Memory B cell (primary cell): Measurements from ENCODE around the gene IGFN1.

Source experiments
- ATAC-seq: fragments of 150-1000 bp; cut with Tn5 transposase; 2 replicates; pipeline ENCODE4 v1.10.0; 2021; ENCODE audit warnings: low read depth, mild to moderate bottlenecking, moderate library complexity
- DNase-seq, 2 donors: peaks; one replicate each; pipeline ENCODE4 v3.0.0; 2022; ENCODE audit warnings: low spot score in 2 of 2
- H3K27ac Mint-ChIP-seq: one replicate; pipeline ENCODE4 v1.8.0; 2022; ENCODE audit warnings: mild to moderate bottlenecking, moderate library complexity, mixed read lengths
- H3K27me3 Mint-ChIP-seq: one replicate; pipeline ENCODE4 v1.8.0; 2022; ENCODE audit warnings: mixed read lengths
- H3K36me3 Mint-ChIP-seq: one replicate; pipeline ENCODE4 v1.8.0; 2022; ENCODE audit warnings: mild to moderate bottlenecking, mixed read lengths
- H3K4me1 Mint-ChIP-seq: one replicate; pipeline ENCODE4 v1.8.0; 2022; ENCODE audit warnings: mixed read lengths
- H3K4me3 Mint-ChIP-seq: one replicate; pipeline ENCODE4 v1.8.0; 2022; ENCODE audit warnings: mild to moderate bottlenecking, moderate library complexity, mixed read lengths
- H3K9me3 Mint-ChIP-seq: one replicate; pipeline ENCODE4 v1.8.0; 2022; ENCODE audit warnings: mixed read lengths

Gene IGFN1

DNA sequence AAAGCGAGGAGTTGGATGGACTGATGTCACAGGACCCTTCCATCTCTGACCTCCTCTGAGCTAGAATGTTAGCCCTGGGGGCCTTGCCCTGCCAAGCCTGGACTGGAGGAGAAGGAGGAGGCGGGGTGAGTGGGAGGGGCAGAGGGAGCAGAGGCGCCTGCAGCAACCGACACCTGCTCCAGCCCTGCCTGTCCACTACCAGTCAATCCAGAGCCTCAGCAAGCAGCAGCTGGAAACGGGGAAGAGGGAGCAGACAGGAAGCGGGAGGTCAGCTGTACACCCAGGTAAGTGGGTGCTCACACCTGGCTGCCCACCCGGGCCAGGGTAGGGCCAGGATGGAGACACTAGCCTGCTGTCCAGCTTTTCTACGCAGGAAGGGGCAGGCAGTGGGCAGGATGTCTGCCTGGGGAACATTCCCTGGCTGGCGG lies at the start of gene IGFN1:
TSS of gene IGFN1 (plus strand) at position 201 of the 428 bp plus-strand sequence. CDS start 2,470 bp downstream, outside the sequence.
- ATAC-seq, result no peak
- peaks cover 14% of the 10 kb centered on the region for H3K27me3 Mint-ChIP-seq
- no peaks in the 10 kb centered on the region for H3K36me3 Mint-ChIP-seq
- no peak within 1 kb of the TSS for H3K4me3 Mint-ChIP-seq
- H3K4me1 Mint-ChIP-seq, result no peaks in the 10 kb centered on the region
- DNase-seq, result no peak
- H3K9me3 Mint-ChIP-seq, result no peaks in the 10 kb centered on the region
- H3K27ac Mint-ChIP-seq, result no peak within 1 kb of the TSS

DNA sequence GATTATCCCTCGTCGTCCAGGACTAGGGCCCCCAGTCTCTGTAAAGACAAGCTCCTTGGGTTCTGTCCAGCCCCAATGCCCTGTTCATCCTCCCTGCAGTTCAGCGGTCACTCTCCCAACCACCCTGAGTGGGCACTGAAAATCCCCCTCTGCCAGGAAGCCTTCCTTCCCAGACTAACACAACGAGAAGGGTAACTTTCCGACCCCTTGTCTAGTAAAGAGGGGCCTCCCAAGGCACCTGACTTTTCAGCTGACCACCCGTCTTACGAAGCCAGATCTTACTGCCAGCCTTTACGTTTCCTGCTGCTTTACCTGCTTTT lies 49.7 kb upstream of the IGFN1 start:
- no peak for DNase-seq
- Mint-ChIP-seq H3K27ac (no peak overlapping the region), H3K36me3 (peaks cover 29% of the 10 kb centered on the region), H3K4me1 (no peaks in the 10 kb centered on the region), H3K9me3 (no peaks in the 10 kb centered on the region), H3K4me3 (no peak overlapping the region), H3K27me3 (no peaks in the 10 kb centered on the region)
- no peak for ATAC-seq

DNA sequence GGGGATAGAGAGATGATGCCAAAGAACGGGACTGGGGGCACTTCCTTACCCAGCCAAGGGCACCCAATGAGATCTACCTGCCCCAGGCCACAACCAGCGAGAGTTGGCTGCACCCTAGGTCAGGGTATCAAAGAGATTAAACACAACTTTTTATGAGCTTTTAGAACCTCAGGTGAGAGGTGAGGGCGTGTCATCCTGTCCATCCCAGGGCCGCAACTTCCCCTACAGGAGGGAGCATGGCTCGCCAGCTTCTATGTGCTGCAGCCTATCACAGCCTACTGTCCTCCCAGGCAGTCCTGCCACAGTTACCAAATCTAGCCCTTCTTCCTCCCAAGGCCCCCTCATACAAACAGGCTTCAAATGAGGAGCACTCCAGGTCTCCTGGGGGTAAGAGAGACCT lies 49.2 kb upstream of the IGFN1 start:
- Mint-ChIP-seq H3K27me3 (no peaks in the 10 kb centered on the region), H3K4me3 (no peak overlapping the region), H3K27ac (no peak overlapping the region), H3K36me3 (peaks cover 31% of the 10 kb centered on the region), H3K4me1 (no peaks in the 10 kb centered on the region), H3K9me3 (no peaks in the 10 kb centered on the region)
- ATAC-seq, result no peak
- no peak for DNase-seq

DNA sequence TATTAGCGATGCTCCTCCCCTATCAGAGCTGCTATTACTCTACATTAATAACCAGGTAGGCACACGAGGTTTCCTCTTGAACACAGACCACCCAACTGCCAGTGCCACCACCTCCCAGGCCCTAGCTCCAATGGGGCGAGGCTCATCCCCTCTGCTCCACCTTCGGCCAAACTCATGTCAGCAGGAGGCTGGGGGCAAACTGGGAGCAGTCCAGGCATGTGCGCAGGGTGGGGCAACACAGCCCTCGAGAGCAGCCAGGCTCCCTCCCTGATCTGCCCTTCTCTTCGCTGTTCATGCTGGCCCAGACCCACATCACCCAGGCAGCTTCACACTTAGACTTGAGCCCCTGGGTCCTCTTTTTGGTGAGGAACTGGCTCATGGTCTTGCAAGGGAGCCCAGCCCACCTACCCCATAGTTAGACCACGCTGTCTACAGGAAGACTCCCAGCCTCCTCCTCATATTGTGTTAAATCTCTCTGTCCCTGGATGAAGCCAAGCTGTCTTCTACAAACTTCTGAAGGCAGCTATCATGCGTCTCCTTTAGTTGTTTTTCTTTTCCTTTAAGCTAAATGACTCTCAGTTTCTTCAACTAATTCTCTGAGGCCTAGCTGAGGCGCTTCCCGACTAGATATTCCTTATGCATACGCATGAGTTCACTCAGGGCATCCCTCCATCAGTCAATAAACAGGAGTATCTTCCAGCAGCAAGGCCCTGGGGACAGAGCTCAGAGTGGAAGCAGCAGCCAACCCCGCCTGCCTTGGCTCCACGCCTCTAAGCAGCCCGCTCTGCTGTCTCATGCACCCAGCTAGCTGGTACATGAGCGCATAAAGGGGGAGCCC lies 48.4 kb upstream of the IGFN1 start:
- no peak for DNase-seq

DNA sequence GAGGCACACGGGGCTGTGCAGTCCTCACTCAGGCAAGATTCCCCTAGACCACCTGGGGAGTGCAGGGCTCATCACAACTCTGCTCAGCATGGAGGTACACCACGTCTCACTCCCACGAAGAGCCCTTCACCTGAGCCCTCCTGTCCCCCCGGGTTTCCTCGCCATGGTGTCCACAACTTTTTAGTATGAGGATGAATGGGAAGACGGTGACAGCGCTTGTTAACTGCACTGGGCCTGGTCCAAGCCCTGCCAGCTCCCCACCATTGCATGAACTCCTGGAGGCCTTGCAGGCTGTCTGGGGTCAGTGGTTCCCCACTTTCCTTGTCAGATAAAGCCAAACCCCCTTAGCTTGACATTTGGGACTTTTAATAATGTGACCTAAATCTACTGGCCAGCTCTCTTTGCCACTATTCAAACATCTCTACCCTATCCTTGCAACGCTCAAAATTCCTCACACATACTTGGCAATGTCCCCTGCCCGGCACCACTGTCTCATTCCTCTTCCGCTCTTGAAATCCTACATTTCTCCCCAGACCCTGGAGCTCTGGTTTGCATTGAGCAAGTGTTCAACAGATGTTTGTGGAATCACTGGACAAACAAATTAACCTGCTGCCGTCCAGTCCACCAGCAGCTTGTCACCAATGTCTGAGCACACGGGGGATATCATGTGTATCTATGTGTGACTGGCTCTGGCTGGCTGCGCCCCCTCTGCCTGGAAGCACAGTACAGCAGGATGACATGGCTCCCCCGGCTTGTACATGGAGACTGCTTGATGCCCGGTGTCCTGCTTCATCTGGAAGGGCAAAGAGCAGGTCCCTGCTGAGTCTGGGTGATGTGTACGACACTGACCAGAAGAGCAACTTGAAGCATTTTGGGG lies 47.5 kb upstream of the IGFN1 start:
- H3K27me3 Mint-ChIP-seq, result no peaks in the 10 kb centered on the region
- H3K4me3 Mint-ChIP-seq, result no peak overlapping the region
- ATAC-seq (no peak), DNase-seq (no peak)
- peaks cover 42% of the 10 kb centered on the region for H3K36me3 Mint-ChIP-seq
- no peaks in the 10 kb centered on the region for H3K9me3 Mint-ChIP-seq
- H3K4me1 Mint-ChIP-seq, result no peaks in the 10 kb centered on the region
- H3K27ac Mint-ChIP-seq, result no peak overlapping the region

More for the DNA sequence above, 48.4 kb upstream of the IGFN1 start:
- Mint-ChIP-seq H3K9me3 (no peaks in the 10 kb centered on the region), H3K27ac (no peak overlapping the region), H3K36me3 (peaks cover 35% of the 10 kb centered on the region), H3K4me3 (no peak overlapping the region), H3K4me1 (no peaks in the 10 kb centered on the region), H3K27me3 (no peaks in the 10 kb centered on the region)
- ATAC-seq, result no peak

DNA sequence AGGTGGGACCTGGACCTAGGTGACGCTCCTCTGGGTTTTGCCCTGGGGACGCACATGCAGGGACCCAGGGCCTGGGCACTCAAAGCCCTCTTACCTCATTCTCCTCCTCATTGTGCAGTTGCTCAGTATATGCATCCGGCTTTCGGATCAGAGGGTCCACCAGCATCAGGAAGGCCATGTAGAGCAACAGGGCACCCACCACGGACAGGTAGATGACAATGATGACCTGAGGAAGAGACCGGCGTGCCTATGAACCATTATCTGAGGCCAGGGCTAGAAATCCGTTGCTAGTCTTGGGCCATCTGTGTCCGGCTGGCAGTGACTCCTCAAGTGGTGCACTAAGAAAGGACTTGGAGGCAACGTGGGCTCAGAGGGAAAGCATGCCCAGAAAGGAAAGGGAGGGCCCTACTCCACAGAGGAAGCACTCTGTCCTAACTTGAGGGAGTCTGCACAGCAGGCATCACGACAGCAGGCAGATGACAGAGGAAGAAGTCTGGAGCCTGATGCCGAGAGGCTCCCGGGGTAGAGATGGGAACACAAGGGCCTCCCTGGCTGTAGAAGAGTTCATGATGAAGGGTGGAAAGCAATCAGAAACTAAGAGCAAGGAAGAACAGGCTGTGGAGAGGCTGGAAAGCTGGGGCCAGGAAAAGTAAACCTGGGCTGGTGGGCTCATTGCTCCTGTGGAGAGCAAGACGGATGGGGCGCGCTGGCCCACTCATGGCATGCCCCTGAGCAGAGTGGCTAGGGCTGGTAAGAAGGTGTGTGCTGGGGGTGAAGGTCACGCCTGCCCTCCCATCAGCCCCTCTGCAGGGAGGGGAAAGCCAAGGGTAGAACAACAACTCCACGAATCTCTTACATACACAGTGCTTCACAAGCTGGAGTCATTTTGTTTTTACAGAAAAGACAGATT lies 46.6 kb upstream of the IGFN1 start:
- DNase-seq (no peak), ATAC-seq (no peak)
- Mint-ChIP-seq H3K4me1 (no peaks in the 10 kb centered on the region), H3K9me3 (no peaks in the 10 kb centered on the region), H3K27ac (no peak overlapping the region), H3K36me3 (peaks cover 44% of the 10 kb centered on the region), H3K27me3 (no peaks in the 10 kb centered on the region), H3K4me3 (no peak overlapping the region)

DNA sequence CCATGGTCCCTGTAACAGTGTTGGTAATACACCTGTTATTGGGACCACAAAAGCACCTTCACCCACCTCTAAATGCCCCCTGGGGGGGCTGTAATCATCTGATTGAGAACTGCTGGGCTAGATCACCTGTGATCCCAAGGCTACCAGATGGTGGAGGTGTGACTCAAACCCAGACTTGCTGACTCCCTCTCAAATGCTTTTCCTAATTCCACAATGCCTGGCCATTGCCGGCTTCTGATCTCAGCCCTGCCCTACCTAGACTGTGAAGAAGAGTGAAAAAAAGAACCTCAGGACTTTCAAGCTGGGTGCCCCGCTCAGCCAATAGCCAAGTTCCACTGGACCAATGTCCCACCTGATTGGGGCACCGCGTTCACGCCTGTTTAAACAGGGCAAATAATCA lies 45.9 kb upstream of the IGFN1 start:
- H3K36me3 Mint-ChIP-seq, result peaks cover 44% of the 10 kb centered on the region
- DNase-seq (no peak), ATAC-seq (no peak)
- H3K27me3 Mint-ChIP-seq, result no peaks in the 10 kb centered on the region
- no peak overlapping the region for H3K27ac Mint-ChIP-seq
- no peaks in the 10 kb centered on the region for H3K9me3 Mint-ChIP-seq
- H3K4me3 Mint-ChIP-seq, result no peak overlapping the region
- no peaks in the 10 kb centered on the region for H3K4me1 Mint-ChIP-seq

DNA sequence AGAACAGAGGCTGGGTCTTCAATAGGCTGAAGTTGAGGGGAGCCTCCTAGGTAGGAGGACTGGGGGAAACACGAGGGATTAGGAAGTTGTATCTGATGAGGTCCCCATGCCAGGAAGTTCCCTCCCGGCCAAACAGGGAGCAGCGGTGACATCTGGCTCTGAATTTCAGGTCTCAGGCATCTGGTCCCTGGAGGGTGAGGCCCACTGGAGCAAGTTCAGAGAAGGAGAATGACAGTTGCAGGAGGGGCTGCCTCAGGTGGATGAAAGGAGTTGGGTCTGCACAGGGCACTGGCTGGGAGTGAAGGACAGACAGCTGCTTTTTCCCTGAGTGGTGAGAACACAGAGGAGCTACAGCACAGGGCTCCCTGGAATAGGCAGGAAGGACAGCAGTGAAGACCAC lies 45.5 kb upstream of the IGFN1 start:
- ATAC-seq, result no peak
- DNase-seq, result no peak
- Mint-ChIP-seq H3K4me1 (no peaks in the 10 kb centered on the region), H3K4me3 (no peak overlapping the region), H3K27ac (no peak overlapping the region), H3K27me3 (no peaks in the 10 kb centered on the region), H3K9me3 (no peaks in the 10 kb centered on the region), H3K36me3 (peaks cover 44% of the 10 kb centered on the region)

DNA sequence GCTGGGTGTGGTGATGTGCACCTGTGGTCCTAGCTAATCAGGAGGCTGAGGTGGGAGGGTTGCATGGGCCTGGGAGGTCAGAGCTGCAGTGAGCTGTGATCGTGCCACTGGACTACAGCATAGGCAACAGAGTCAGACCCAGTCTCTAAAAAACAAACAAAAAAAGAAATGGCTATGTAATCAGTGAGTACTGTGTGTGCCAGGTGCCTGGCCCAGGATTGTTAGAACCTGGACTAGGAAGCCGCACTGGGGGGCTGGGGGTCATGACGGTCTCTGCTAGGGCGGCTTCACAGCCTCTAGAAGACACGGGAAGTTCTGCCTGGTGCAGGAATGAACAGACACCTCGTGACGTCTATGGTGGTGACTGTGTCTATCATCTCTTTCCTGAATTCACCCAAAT lies 44.8 kb upstream of the IGFN1 start:
- no peak for ATAC-seq
- H3K27me3 Mint-ChIP-seq, result no peaks in the 10 kb centered on the region
- no peaks in the 10 kb centered on the region for H3K4me1 Mint-ChIP-seq
- no peaks in the 10 kb centered on the region for H3K9me3 Mint-ChIP-seq
- H3K27ac Mint-ChIP-seq, result no peak overlapping the region
- no peak for DNase-seq
- no peak overlapping the region for H3K4me3 Mint-ChIP-seq
- H3K36me3 Mint-ChIP-seq, result peaks cover 45% of the 10 kb centered on the region

DNA sequence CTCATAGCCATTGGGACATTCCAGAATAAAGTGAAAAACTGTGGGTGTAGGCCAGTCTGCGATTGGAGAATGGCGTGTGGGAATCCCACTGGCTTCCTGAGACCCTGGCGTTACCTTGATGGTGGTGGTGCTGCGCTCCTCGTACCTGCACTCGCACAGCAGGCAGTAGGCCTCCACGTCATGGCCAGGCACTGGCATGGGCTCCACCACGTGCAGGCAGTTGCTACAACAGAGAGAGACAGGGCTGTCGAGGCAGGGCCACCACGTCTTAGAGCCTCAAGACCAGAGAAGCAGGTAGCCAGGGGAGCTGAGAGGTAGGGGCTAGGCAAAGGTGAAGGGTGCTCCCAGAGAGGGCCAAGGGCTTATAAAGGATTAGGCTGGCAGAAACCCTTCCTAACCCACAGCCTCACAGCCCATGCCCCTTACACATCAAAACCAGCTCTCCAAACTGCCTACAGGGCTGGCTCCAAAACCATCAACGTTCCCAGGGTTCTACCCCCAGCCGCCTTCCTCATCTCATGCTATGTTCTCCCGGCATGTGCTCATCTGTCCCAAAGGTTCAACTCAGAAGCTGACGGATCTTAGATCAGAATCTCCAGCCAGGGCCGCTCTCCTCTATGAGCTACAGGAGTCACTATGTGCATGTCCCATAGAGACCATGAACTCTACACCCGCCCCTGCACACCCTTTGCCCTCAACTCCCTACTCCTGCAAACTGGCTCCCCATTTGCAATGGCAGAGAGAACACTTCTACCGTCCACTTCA lies 43.8 kb upstream of the IGFN1 start:
- Mint-ChIP-seq H3K27me3 (no peaks in the 10 kb centered on the region), H3K9me3 (no peaks in the 10 kb centered on the region), H3K27ac (no peak overlapping the region), H3K4me1 (peaks cover under 1% of the 10 kb centered on the region), H3K4me3 (no peak overlapping the region), H3K36me3 (peaks cover 48% of the 10 kb centered on the region)
- DNase-seq (no peak), ATAC-seq (no peak)

DNA sequence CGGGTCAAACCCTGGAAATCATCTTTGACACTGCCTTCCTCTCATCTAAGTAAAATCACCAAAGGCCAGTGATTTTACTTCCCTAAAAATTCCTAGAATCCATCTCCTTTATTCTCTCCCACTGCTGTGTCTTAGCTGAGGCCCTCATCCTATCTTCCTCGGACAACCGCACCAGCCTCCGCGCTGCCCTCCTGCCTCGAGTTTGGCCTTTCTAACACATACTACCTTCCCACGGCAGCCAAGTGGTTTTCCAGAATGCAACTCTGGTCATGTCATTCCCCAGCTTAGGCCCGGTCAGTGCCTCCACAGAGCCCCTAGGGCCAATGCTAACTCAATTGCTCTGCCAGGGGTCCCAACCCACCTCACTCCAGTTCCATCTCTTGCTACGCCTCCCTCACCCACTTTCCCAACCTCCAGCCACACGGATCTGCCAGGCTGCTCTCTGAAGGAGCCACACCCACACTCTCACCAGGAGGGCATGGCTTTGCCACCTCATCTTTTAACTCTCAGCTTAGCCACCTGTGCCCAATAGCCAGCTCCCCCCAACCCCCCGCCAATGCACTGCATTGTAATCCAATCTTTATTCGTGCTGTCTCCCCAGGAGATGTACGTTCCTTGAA lies 43.1 kb upstream of the IGFN1 start:
- ATAC-seq (no peak), DNase-seq (no peak)
- Mint-ChIP-seq H3K9me3 (no peaks in the 10 kb centered on the region), H3K4me3 (no peak overlapping the region), H3K36me3 (peaks cover 45% of the 10 kb centered on the region), H3K27ac (no peak overlapping the region), H3K4me1 (peaks cover 3% of the 10 kb centered on the region), H3K27me3 (no peaks in the 10 kb centered on the region)

DNA sequence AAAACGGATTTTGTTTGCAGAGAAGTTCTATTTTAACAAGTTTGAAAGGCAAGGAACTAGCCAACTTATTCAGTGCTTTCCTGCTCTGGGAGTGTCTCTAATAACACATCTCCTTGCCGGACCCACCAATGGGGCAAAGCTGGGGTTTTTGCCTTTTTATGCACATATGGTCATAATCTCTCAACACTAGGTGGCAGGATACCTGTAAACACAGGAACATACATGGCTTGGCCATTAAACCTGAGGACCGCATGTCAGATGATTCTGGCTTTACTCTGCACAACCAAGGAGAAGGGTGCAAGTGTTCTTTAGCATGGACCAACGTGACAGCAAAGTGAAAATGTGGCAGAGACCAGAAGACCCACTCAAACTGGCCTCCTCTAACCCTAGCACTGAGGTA lies 41.2 kb upstream of the IGFN1 start:
- DNase-seq (no peak), ATAC-seq (no peak)
- H3K4me3 Mint-ChIP-seq, result no peak overlapping the region
- H3K36me3 Mint-ChIP-seq, result peaks cover 29% of the 10 kb centered on the region
- no peaks in the 10 kb centered on the region for H3K9me3 Mint-ChIP-seq
- no peaks in the 10 kb centered on the region for H3K27me3 Mint-ChIP-seq
- H3K4me1 Mint-ChIP-seq, result peaks cover 11% of the 10 kb centered on the region
- no peak overlapping the region for H3K27ac Mint-ChIP-seq
